Nephron progenitor cell (in vitro differentiated cells): ENCODE data around the gene IL22RA1.

Source experiments
- DNase-seq: peaks from one replicate; pipeline ENCODE4 v3.0.0; 2021
- H3K27ac Mint-ChIP-seq: 2 replicates; pipeline ENCODE4 v1.8.0; 2021; ENCODE audit warnings: mild to moderate bottlenecking, moderate library complexity, mixed read lengths
- H3K27me3 Mint-ChIP-seq: 2 replicates; pipeline ENCODE4 v1.8.0; 2021; ENCODE audit warnings: mild to moderate bottlenecking, low read depth, mixed read lengths; ENCODE audit not compliant: poor library complexity
- H3K36me3 Mint-ChIP-seq: 2 replicates; pipeline ENCODE4 v1.8.0; 2021; ENCODE audit warnings: low read depth, mixed read lengths
- H3K4me1 Mint-ChIP-seq: 2 replicates; pipeline ENCODE4 v1.8.0; 2021; ENCODE audit warnings: mixed read lengths
- H3K4me3 Mint-ChIP-seq: 2 replicates; pipeline ENCODE4 v1.8.0; 2021; ENCODE audit warnings: mild to moderate bottlenecking, moderate library complexity, mixed read lengths
- H3K9me3 Mint-ChIP-seq: 2 replicates; pipeline ENCODE4 v1.8.0; 2021; ENCODE audit warnings: mild to moderate bottlenecking, moderate library complexity, mixed read lengths
- CTCF ChIP-seq: fragments of 200-600 bp; sonication (generic); IDR thresholded peaks from 2 replicates; pipeline ENCODE4 v1.5.0; 2021; ENCODE audit warnings: antibody characterized with exemption

The IL22RA1 gene

GRCh38 chr1:24124980-24125379 is 18.0 kb downstream of the IL22RA1 start:
- TF ChIP-seq CTCF: no peak
- Mint-ChIP-seq H3K4me1 (peaks cover 6% of the 10 kb centered on the region), H3K27me3 (peaks cover 19% of the 10 kb centered on the region), H3K9me3 (peaks cover 7% of the 10 kb centered on the region), H3K36me3 (no peaks in the 10 kb centered on the region), H3K4me3 (no peak overlapping the region), H3K27ac (no peak overlapping the region)
- no peak for DNase-seq

- no peaks in the 10 kb centered on the region for H3K36me3 Mint-ChIP-seq
- peaks cover 17% of the 10 kb centered on the region for H3K27me3 Mint-ChIP-seq
- H3K27ac Mint-ChIP-seq: no peak overlapping the region
Measured at GRCh38 chr1:24123611-24124010, 19.3 kb downstream of the IL22RA1 start.

GRCh38 chr1:24122776-24123175 is 20.2 kb downstream of the IL22RA1 start:
- peaks cover 10% of the 10 kb centered on the region for H3K4me1 Mint-ChIP-seq
- no peaks in the 10 kb centered on the region for H3K36me3 Mint-ChIP-seq
- no peak overlapping the region for H3K4me3 Mint-ChIP-seq
- DNase-seq: no peak
- TF ChIP-seq CTCF: no peak
- peaks cover 17% of the 10 kb centered on the region for H3K27me3 Mint-ChIP-seq
- no peak overlapping the region for H3K27ac Mint-ChIP-seq
- no peaks in the 10 kb centered on the region for H3K9me3 Mint-ChIP-seq

More at GRCh38 chr1:24123611-24124010, 19.3 kb downstream of the IL22RA1 start:
- Mint-ChIP-seq H3K4me3 (no peak overlapping the region), H3K9me3 (no peaks in the 10 kb centered on the region), H3K4me1 (peaks cover 7% of the 10 kb centered on the region)
- TF ChIP-seq CTCF: no peak
- no peak for DNase-seq

- no peak for TF ChIP-seq CTCF
- Mint-ChIP-seq H3K27me3 (peaks cover 18% of the 10 kb centered on the region), H3K36me3 (no peaks in the 10 kb centered on the region), H3K27ac (no peak overlapping the region), H3K9me3 (no peaks in the 10 kb centered on the region), H3K4me1 (peaks cover 13% of the 10 kb centered on the region), H3K4me3 (no peak overlapping the region)
- no peak for DNase-seq
Measured at GRCh38 chr1:24121406-24121805, 21.5 kb downstream of the IL22RA1 start.

- peaks cover 14% of the 10 kb centered on the region for H3K27me3 Mint-ChIP-seq
- DNase-seq: no peak
- peaks cover 13% of the 10 kb centered on the region for H3K4me1 Mint-ChIP-seq
- no peaks in the 10 kb centered on the region for H3K36me3 Mint-ChIP-seq
- H3K4me3 Mint-ChIP-seq: no peak overlapping the region
- TF ChIP-seq CTCF: no peak
- H3K27ac Mint-ChIP-seq: no peak overlapping the region
- H3K9me3 Mint-ChIP-seq: no peaks in the 10 kb centered on the region
Measured at GRCh38 chr1:24120965-24121364, 22.0 kb downstream of the IL22RA1 start.

- no peak for DNase-seq
- no peak overlapping the region for H3K27ac Mint-ChIP-seq
- TF ChIP-seq CTCF: no peak
- H3K4me1 Mint-ChIP-seq: peaks cover 13% of the 10 kb centered on the region
- H3K27me3 Mint-ChIP-seq: peaks cover 14% of the 10 kb centered on the region
- H3K9me3 Mint-ChIP-seq: no peaks in the 10 kb centered on the region
- H3K4me3 Mint-ChIP-seq: no peak overlapping the region
- no peaks in the 10 kb centered on the region for H3K36me3 Mint-ChIP-seq
Measured at GRCh38 chr1:24119859-24120756, 22.8 kb downstream of the IL22RA1 start.
